BLaER1 (cell line): ENCODE measurements around the gene TMC2.
A peak's percentile ranks its signal among the peaks of the same experiment; 100 is the strongest.
"Not testable (repeated sequence)": the region's sequence is repeated elsewhere in the genome, so short reads cannot be mapped to it uniquely, and the experiment has no call there.

Source experiments
- H3K27ac ChIP-seq: shearing (Covaris generic); formaldehyde crosslinking; 2 replicates; pipeline ENCODE4 v1.8.1; 2022
- H3K27me3 ChIP-seq: shearing (Covaris generic); formaldehyde crosslinking; 2 replicates; pipeline ENCODE4 v1.8.1; 2022
- H3K36me3 ChIP-seq: shearing (Covaris generic); formaldehyde crosslinking; 2 replicates; pipeline ENCODE4 v1.8.1; 2022
- H3K4me1 ChIP-seq: shearing (Covaris generic); formaldehyde crosslinking; 2 replicates; pipeline ENCODE4 v1.8.1; 2022
- H3K4me2 ChIP-seq: shearing (Covaris generic); formaldehyde crosslinking; 2 replicates; pipeline ENCODE4 v1.8.1; 2022
- H3K4me3 ChIP-seq: shearing (Covaris generic); formaldehyde crosslinking; 2 replicates; pipeline ENCODE4 v1.8.1; 2022
- H3K9ac ChIP-seq: shearing (Covaris generic); formaldehyde crosslinking; 2 replicates; pipeline ENCODE4 v1.8.1; 2022
- H3K9me3 ChIP-seq: shearing (Covaris generic); formaldehyde crosslinking; 2 replicates; pipeline ENCODE4 v1.8.1; 2022
- H4K20me1 ChIP-seq: shearing (Covaris generic); formaldehyde crosslinking; 2 replicates; pipeline ENCODE4 v1.8.1; 2022
- Cebpa-rat ChIP-seq: shearing (Covaris generic); IDR thresholded peaks from 2 replicates; pipeline ENCODE4 v1.8.1; 2022

The TMC2 gene, protein sequence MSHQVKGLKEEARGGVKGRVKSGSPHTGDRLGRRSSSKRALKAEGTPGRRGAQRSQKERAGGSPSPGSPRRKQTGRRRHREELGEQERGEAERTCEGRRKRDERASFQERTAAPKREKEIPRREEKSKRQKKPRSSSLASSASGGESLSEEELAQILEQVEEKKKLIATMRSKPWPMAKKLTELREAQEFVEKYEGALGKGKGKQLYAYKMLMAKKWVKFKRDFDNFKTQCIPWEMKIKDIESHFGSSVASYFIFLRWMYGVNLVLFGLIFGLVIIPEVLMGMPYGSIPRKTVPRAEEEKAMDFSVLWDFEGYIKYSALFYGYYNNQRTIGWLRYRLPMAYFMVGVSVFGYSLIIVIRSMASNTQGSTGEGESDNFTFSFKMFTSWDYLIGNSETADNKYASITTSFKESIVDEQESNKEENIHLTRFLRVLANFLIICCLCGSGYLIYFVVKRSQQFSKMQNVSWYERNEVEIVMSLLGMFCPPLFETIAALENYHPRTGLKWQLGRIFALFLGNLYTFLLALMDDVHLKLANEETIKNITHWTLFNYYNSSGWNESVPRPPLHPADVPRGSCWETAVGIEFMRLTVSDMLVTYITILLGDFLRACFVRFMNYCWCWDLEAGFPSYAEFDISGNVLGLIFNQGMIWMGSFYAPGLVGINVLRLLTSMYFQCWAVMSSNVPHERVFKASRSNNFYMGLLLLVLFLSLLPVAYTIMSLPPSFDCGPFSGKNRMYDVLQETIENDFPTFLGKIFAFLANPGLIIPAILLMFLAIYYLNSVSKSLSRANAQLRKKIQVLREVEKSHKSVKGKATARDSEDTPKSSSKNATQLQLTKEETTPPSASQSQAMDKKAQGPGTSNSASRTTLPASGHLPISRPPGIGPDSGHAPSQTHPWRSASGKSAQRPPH

DNA sequence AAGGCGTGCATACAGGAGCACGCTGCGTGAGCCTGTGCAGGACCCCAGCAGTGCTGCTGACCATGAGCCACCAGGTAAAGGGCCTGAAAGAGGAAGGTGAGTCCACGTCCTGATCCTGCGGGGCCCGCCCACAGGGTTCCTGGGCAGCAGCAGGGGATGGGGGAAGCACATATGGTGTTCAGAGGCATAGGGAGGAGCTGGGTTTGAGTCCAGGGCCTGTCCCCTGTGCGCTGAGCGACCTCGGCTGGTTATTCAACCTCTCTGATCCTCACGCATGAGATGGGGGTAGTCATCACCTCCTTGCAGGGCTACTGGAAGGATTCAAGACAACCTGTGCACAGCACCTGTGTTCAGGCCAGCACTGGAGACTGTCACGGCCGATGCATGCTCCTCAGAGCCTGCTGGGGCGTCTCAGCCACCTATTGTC lies at the start of gene TMC2:
Gene TMC2, plus strand, starts transcription at position 14 of the 427 bp plus-strand sequence. Its CDS starts 49 bp downstream, at position 63.
- H3K9me3 ChIP-seq, result no peaks in the 10 kb centered on the region
- no peaks in the 10 kb centered on the region for H3K27me3 ChIP-seq
- 0 out of 2 replicates have a peak within 1 kb of the TSS, but pooled peaks have one; percentile 12 for H3K9ac ChIP-seq
- no peak for TF ChIP-seq Cebpa-rat
- H3K4me1 ChIP-seq, result no peaks in the 10 kb centered on the region
- H3K27ac ChIP-seq, result no peak within 1 kb of the TSS
- no peak within 1 kb of the TSS for H3K4me2 ChIP-seq
- H4K20me1 ChIP-seq, result no peaks in the 10 kb centered on the region
- no peaks in the 10 kb centered on the region for H3K36me3 ChIP-seq
- no peak within 1 kb of the TSS for H3K4me3 ChIP-seq

DNA sequence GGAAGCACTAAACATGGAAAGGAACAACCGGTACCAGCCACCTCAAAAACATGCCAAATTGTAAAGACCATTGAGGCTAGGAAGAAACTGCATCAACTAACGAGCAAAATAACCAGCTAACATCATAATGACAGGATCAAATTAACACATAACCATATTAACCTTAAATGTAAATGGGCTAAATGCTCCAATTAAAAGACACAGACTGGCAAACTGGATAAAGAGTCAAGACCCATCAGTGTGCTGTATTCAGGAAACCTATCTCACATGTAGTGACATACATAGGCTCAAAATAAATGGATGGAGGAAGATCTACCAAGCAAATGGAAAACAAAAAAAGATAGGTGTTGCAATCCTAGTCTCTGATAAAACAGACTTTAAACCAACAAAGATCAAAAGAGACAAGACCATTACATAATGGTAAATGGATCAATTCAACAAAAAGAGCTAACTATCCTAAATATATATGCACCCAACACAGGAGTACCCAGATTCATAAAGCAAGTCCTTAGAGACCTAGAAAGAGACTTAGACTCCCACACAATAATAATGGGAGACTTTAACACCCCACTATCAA lies 33.5 kb upstream of the TMC2 start:
- H4K20me1 ChIP-seq, result peaks cover 21% of the 10 kb centered on the region
- not testable (repeated sequence) for H3K4me2 ChIP-seq, H3K27ac ChIP-seq, H3K9me3 ChIP-seq, H3K4me3 ChIP-seq, H3K27me3 ChIP-seq, H3K4me1 ChIP-seq, H3K9ac ChIP-seq
- H3K36me3 ChIP-seq, result peaks cover 36% of the 10 kb centered on the region

GRCh38 chr20:2504803-2505202 lies 31.6 kb upstream of the TMC2 start:
- H3K27me3 ChIP-seq, H3K4me2 ChIP-seq, H3K27ac ChIP-seq, H3K4me3 ChIP-seq, H3K9ac ChIP-seq, H3K9me3 ChIP-seq: not testable (repeated sequence)
- H4K20me1 ChIP-seq, result peaks cover 17% of the 10 kb centered on the region
- peaks cover 18% of the 10 kb centered on the region for H3K4me1 ChIP-seq
- peaks cover 18% of the 10 kb centered on the region for H3K36me3 ChIP-seq

DNA sequence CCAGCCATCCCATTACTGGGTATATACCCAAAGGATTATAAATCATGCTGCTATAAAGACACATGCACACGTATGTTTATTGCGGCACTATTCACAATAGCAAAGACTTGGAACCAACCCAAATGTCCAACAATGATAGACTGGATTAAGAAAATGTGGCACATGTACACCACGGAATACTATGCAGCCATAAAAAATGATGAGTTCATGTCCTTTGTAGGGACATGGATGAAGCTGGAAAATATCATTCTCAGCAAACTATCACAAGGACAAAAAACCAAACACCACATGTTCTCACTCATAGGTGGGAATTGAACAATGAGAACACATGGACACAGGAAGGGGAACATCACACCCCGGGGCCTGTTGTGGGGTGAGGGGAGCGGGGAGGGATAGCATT lies 29.9 kb upstream of the TMC2 start:
- peaks cover 18% of the 10 kb centered on the region for H3K4me1 ChIP-seq
- not testable (repeated sequence) for H3K36me3 ChIP-seq, H4K20me1 ChIP-seq, H3K4me2 ChIP-seq, H3K27me3 ChIP-seq, H3K4me3 ChIP-seq, H3K9me3 ChIP-seq, H3K9ac ChIP-seq, H3K27ac ChIP-seq

GRCh38 chr20:2507464-2507863 lies 28.9 kb upstream of the TMC2 start:
- Histone ChIP-seq H3K4me1 (peaks cover 18% of the 10 kb centered on the region), H3K36me3 (no peaks in the 10 kb centered on the region), H3K9ac (peak overlapping the region; percentile 89; the same call in 1 of the 2 replicates), H4K20me1 (no peaks in the 10 kb centered on the region), H3K4me2 (peak overlapping the region; percentile 97), H3K4me3 (peak overlapping the region; percentile 95), H3K27me3 (no peaks in the 10 kb centered on the region), H3K9me3 (no peaks in the 10 kb centered on the region), H3K27ac (no peak overlapping the region)
- no peak for TF ChIP-seq Cebpa-rat

GRCh38 chr20:2507875-2508630 lies 28.3 kb upstream of the TMC2 start:
- no peaks in the 10 kb centered on the region for H3K27me3 ChIP-seq
- peak overlapping the region; percentile 95 for H3K4me3 ChIP-seq
- peak overlapping the region; percentile 89 for H3K9ac ChIP-seq
- H3K4me1 ChIP-seq, result peaks cover 18% of the 10 kb centered on the region
- TF ChIP-seq Cebpa-rat, result no peak
- H3K9me3 ChIP-seq, result no peaks in the 10 kb centered on the region
- peak overlapping the region; percentile 96 for H3K27ac ChIP-seq
- H3K4me2 ChIP-seq, result peak overlapping the region; percentile 97
- H4K20me1 ChIP-seq, result no peaks in the 10 kb centered on the region
- H3K36me3 ChIP-seq, result no peaks in the 10 kb centered on the region

DNA sequence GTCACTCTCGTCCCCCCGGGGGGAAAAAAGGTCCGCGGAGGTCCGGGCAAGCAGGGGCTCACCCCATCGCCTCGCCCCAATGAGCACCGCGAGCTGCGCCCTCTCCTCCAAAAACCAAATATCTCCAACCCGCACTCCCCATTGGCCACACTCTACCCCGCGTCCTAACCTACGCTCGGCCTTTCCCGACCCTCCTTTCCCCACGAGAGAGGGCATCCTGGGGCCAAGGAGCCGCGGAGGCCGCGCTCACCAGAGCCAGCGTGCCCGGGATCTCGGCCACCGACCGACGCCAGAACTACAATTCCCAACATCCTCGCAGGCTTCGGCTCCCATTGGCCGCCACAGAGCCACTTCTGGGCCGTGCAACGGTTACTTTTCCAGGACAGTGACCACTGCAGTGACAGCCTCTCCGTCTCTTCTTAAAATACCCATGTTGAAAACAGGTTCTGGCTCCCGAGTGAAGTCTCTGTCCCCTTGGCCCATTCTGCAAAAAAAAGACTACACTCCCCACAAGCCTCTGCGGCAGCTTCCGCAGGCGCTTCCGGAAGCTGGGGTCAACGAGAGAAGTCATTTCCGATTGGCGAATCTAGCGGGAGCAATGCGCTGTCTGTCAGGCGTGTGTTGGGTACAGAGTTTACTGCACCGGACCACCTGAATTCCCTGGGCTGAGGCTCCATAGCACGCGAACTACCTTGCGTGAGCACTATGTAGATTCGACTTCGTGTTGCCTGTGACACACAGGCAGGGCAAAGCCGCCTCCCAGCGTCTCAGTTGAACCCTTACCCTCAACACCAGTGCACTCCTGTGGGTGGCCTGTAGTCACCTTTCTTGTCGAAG lies 27.5 kb upstream of the TMC2 start, which contains the start of gene ZNF343:
Gene ZNF343, minus strand, starts transcription at position 285 of the 837 bp plus-strand sequence. CDS start 15,020 bp downstream, outside the sequence.
- Histone ChIP-seq H3K9ac (peak within 1 kb of the TSS; percentile 89), H4K20me1 (no peaks in the 10 kb centered on the region), H3K4me2 (peak within 1 kb of the TSS; percentile 97), H3K4me3 (peak within 1 kb of the TSS; percentile 95), H3K27ac (peak within 1 kb of the TSS; percentile 96), H3K27me3 (no peaks in the 10 kb centered on the region), H3K9me3 (no peaks in the 10 kb centered on the region), H3K36me3 (no peaks in the 10 kb centered on the region), H3K4me1 (peaks cover 18% of the 10 kb centered on the region)
- TF ChIP-seq Cebpa-rat, result no peak

DNA sequence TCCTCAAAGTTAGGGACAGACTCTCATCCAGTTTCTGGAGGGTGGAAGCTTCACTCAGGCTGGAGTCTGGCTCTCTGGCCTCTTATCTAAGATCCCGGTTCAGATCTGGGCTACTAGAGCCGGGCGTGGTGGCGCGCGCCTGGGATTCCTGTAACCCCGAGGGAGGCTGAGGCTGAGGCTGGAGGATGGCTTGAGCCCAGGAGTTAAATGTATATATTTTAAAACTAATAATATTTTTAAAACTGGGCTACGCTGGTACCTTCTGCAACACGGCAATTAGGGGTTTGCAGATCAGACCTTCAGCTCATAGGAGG lies 26.9 kb upstream of the TMC2 start:
- Histone ChIP-seq H3K4me2 (peak overlapping the region; percentile 97), H3K27ac (peak overlapping the region; percentile 96), H3K4me3 (peak overlapping the region; percentile 95), H3K9me3 (no peaks in the 10 kb centered on the region), H3K4me1 (peaks cover 18% of the 10 kb centered on the region), H3K36me3 (no peaks in the 10 kb centered on the region), H4K20me1 (no peaks in the 10 kb centered on the region), H3K9ac (peak overlapping the region; percentile 89), H3K27me3 (no peaks in the 10 kb centered on the region)
- no peak for TF ChIP-seq Cebpa-rat
